Measurements from ENCODE around the gene MST1R. TPM values are rescaled to one million over a fixed set of nuclear protein-coding genes. Genes with fewer than 3 reads are reported as not detected.

The MST1R gene
- total RNA-seq, 2 experiments from 2014 or later: 0.38 to 0.82 TPM

- ChIA-PET CTCF (ENCODE audit: unreplicated experiment) (interaction anchor here (1.1 kb wide), 1 partner anchor 42 kb away, joined by 3 read pairs; no protein-coding TSS in a partner anchor), POLR2A (interaction anchor here (1.5 kb wide), 1 partner anchor 10 kb away, joined by 3 read pairs; no protein-coding TSS in a partner anchor)
- Histone ChIP-seq H3K4me2 (ENCODE audit: low read length) (no peak overlapping the region), H3K79me2 (ENCODE audit: insufficient read depth, low read depth, low read length) (peaks cover 4% of the 10 kb centered on the region; the same call in 1 of the 2 replicates), H2AFZ (ENCODE audit: low read length) (no peak overlapping the region), H3K4me3 (ENCODE audit: low read depth, low read length, poor library complexity, severe bottlenecking) (no peak overlapping the region), H3K9me2 (ENCODE audit: insufficient read depth, low read length) (no peaks in the 10 kb centered on the region), H3K4me1 (ENCODE audit: insufficient read depth, low read length, poor library complexity, severe bottlenecking) (peaks cover 3% of the 10 kb centered on the region), H4K20me1 (ENCODE audit: insufficient read depth, low read length) (no peaks in the 10 kb centered on the region), H3K36me3 (ENCODE audit: insufficient read depth, low read length) (peaks cover 75% of the 10 kb centered on the region), H3K27ac (ENCODE audit: low read depth, low read length, poor library complexity, severe bottlenecking) (no peak overlapping the region), H3K9me3 (ENCODE audit: low read length) (no peaks in the 10 kb centered on the region)
- BruUV-seq (replicated peaks): TSS peak; percentile 11
- TF ChIP-seq EZH2phosphoT487 (IDR thresholded peaks at IDR 0.05; ENCODE audit: borderline replicate concordance, low read depth, low read length) (no peak), CTCF (conservative IDR thresholded peaks at IDR 0.05; ENCODE audit: low read length) (no peak)
- no peak for DNase-seq (ENCODE audit: low spot score)
- intact Hi-C loops (cut with micrococcal nuclease; ENCODE audit: unreplicated experiment): no loop called here
Measured at GRCh38 chr3:49845694-49846093, 58.0 kb downstream of the MST1R start.

GRCh38 chr3:49844464-49845183, 59.0 kb downstream of the MST1R start:
- Histone ChIP-seq H3K27ac (ENCODE audit: low read depth, low read length, poor library complexity, severe bottlenecking) (no peak overlapping the region), H3K4me2 (ENCODE audit: low read length) (no peak overlapping the region), H2AFZ (ENCODE audit: low read length) (no peak overlapping the region), H3K9me2 (ENCODE audit: insufficient read depth, low read length) (no peaks in the 10 kb centered on the region), H3K4me3 (ENCODE audit: low read depth, low read length, poor library complexity, severe bottlenecking) (no peak overlapping the region), H3K4me1 (ENCODE audit: insufficient read depth, low read length, poor library complexity, severe bottlenecking) (peaks cover 3% of the 10 kb centered on the region), H4K20me1 (ENCODE audit: insufficient read depth, low read length) (no peaks in the 10 kb centered on the region), H3K79me2 (ENCODE audit: insufficient read depth, low read depth, low read length) (peaks cover 4% of the 10 kb centered on the region; the same call in 1 of the 2 replicates), H3K36me3 (ENCODE audit: insufficient read depth, low read length) (peaks cover 79% of the 10 kb centered on the region), H3K9me3 (ENCODE audit: low read length) (no peaks in the 10 kb centered on the region)
- ChIA-PET CTCF (ENCODE audit: unreplicated experiment) (interaction anchor here (1.1 kb wide), 1 partner anchor 41 kb away, joined by 3 read pairs; no protein-coding TSS in a partner anchor), POLR2A (interaction anchor here (1.3 to 1.5 kb wide), 2 partner anchors 11 to 42 kb away, joined by 3 to 4 read pairs; no protein-coding TSS in a partner anchor)
- DNase-seq (ENCODE audit: low spot score): no peak
- TF ChIP-seq CTCF (conservative IDR thresholded peaks at IDR 0.05; ENCODE audit: low read length) (no peak), EZH2phosphoT487 (IDR thresholded peaks at IDR 0.05; ENCODE audit: borderline replicate concordance, low read depth, low read length) (no peak)
- no TSS peak for BruUV-seq (replicated peaks)
- intact Hi-C loops (cut with micrococcal nuclease; ENCODE audit: unreplicated experiment): no loop called here
